GM19372 (cell line): ENCODE measurements around the gene NTF3.

ENCODE experiments used
- ATAC-seq: cut with Tn5 transposase; IDR thresholded peaks from one replicate; pipeline ENCODE4 v1.9.1; 2021; ENCODE audit warnings: mild to moderate bottlenecking, low read depth, moderate library complexity; ENCODE audit not compliant: unreplicated experiment

The NTF3 gene

DNA sequence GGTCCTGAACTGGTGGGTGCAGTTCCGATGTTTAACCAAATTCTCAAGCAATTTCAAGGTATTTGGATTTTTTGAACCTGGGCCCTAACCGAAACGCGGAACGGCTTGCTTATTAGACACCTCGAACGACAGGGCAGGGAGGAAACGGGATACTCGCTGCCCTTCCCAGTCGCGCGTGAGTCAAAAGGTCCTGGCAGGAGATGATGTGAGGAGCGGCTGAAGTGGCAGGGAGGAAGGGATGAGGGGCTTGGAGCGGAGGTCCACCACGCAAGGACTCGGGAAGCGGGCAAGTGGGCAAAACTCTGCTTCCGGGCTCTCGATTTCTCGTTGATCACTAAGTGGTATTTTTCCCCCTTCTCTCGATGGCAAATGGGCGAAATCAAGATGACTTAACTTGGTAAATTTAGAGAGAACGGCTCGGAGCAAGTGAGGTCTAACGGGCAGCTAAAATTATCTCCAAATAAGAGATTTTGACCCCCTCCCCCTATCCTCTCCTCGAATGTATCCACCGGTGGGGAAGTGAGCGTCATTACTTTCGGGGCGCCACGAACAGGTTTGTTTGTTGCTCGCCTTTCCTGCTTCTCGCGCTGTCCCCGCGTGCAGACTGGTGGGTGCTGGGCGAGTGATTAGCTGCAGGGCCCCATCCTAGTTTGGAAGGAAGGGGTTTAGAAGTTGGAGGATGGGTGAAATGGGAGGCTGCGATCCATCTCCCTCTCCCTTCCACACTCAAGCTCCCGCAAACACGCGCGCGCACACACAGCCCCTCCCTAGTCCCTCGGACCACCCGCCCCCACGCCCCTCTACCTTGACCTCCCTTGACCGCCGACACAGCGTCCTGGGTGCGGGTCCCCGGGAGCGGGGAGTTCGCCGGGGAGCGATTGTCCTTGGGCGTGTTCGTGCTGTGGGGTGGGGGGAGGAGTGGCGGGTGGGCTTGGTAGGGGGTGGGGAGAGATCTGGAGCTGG lies 986 bp upstream of the NTF3 start:
- ATAC-seq, result no peak

DNA sequence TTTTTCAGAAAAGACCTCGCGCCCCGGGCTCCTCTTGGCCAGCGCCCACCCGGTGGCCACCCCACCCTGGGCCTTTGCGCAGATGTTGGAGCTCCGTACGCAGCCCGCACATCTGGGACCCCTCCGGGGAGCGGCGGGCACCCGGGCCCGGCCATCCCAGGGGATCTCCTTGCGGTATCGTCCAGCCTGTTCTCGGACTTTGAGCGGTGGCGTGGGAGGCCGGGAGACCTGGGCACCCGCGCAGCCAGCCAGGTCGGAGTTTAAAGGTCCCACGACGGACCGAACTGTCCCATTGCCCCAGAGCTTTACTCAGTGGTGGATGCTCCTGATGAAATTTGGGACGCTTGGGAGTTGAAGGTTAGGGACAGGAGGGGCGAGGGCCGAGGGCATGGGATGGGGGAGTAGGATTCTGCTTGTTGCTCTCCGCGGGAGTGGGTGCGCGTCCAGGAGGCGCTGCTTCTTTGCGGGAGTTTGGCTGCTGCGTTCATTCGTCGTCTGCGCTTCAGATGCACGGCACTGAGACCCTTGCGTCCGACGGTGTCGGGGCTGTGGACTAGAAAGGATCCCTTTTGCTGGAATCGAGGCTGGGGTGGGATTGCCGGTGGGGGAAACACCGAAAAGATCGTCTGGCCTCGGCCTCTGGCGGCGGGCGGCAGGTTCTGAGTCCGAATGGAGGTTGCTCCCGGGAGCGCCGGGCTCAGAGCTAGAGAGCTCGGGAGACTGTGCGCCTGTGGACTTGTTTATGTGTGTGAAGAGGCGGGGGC lies 1.4 kb downstream of the NTF3 start:
- no peak for ATAC-seq

DNA sequence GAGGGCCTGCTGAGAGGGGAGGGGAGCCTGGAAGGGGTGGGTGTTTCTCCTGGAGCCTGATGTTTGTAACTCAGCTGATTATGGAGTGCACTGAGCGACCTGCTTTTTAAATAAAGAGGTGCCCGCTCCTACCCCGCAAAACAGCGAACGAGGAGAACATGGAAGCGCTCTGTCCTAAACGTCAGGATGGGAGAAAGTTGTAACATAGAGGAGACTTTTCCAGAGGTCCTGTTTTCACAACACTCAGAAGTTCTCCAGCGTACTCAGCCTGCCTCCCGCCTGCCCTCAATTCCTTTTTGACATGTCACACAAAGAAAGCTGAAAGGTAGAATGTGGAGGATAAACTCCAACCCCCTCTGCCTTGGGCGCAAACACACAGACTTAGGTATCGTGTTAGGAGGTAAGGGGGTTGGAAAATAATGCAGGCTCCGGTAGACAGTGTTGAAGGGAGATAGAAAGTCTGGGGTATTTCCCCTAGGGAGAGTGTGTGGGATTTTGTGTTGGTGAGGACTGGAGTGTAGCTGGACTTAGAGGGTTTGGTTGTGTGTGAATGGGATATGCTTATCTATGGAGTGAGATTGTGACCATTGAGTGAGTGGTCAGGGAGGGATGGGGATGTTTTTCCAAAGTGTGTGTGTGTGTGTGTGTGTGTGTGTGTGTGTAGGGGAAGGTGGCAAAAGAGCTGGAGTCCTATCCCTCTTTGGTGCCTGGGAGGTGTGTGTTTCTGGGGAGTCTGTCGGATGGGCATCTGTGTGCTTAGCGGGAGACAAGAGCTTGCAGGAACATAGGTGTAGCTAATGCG lies 2.1 kb downstream of the NTF3 start:
- no peak for ATAC-seq

DNA sequence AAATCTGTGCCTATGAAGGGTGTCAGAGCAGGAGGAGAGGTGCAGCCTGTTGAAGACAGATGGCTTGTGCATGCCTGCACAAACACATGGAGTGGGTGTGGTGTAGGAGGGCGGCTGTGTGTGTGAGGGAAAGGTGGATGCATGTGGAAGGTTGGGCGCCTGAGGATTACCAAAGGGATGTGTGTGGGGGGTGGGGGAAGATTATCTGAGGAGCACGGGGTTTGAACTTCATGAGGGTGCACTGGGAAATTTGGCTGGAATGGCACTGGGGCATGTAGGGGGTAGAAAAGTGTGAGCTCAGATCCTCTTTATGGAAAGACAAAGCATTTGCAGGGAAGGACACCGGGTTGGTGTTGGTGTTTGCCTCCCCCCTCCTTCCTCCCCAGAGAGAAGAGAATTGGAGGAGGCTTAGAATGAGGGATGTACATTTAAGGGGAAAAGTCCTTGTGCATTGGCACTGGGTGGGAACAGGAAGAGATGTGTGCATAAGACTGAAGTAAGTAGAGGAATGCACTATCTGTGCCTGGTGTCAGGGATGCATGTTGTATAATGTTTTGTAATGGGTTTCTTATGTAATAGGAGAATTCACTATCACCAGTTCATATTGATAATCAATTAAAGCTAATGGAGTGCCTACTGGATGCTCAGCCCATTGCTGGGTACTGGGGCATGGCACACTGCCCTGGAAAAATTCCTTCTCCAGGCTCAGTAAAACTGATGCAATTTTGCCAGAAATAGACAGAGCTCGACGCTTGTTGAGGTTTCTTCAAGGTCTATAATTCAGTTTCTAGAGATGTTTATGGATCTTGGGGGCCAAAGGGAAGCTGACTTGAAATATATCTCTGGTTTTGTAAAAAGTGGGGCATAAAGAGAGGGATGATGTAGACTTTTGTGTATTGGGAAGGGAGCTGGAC lies 3.0 kb downstream of the NTF3 start:
- ATAC-seq, result no peak

DNA sequence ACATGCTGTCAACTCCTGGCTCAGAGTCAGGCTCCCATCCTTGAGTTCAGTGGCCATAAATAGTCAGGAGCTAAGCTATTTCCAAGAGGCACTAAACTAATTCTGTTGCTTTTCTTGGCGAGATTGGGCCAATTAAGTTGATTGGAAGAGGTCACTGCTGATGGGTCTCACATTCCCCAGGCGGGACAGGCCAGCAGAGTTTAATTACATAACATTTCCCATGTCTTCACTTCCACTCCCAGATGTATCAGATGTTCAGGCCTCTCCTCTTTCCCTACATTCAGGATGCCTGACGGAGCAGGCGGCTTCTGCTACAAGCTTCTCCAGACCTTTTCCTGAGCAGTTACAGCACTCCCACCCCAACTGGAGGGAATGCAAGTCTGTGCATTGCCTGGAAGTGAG lies 5.3 kb downstream of the NTF3 start:
- no peak for ATAC-seq

DNA sequence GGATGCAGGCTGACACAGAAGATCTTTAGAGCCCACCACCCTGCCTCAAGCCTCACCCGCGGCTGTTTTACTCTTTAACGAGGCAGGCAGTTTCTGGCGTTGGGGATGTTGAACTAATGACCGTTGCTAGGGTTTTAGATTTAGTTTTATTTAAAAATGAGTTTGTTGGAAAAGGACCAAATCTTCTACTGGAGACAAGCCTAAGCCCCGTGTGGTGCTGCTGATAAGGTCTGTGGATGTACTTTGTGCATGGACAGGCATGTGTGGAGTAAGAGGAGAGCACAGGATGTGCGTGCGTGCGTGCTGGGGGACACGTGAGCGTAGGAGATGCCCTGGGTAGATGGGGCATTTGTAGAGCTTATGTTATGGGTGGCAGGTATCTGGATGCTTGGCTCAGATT lies 5.7 kb downstream of the NTF3 start:
- ATAC-seq, result no peak

DNA sequence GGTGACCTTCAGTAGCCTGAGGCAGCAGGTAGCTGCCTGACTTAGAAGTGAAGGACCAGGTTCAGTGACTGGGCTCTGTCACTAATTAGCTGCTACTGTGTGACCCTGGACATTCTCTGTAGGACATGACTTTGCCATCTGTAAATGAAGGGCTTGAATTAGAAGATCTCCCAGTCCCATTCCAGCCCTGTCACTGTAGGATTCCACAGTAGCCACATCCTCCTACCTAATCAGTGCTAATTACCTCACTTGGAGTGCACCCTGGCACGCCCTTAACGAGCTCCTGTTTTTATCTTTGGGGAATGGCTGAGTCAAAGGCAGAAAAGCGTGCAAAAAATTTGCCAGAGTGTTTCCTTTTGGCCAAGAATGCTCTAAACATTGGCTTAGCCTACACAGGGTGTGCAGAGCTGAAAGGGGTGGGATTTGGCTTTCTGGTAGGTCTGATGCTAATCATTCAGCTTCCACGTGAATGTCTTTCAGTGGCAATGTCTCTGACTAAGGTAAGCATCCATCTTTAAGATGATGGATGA lies 6.8 kb downstream of the NTF3 start:
- ATAC-seq, result no peak

DNA sequence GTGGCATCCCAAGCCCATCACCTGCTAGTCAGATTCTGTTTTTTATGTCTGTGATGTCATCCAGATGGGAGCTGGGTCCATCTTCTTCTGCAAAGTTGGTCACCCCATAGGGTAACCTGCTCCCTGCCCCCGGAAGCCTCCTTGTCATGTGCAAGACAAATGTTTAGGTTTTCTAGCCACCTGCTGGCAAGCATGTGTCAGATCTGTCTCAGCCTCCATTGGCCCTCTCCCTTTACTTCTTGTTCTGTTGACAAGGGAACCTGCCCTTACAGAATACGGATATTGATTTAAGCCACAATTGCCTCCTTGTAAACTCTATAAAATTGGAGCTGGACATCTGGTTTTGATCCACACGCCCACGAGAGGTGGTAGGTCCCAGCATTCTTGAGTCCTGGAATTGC lies 7.5 kb downstream of the NTF3 start:
- ATAC-seq, result no peak

DNA sequence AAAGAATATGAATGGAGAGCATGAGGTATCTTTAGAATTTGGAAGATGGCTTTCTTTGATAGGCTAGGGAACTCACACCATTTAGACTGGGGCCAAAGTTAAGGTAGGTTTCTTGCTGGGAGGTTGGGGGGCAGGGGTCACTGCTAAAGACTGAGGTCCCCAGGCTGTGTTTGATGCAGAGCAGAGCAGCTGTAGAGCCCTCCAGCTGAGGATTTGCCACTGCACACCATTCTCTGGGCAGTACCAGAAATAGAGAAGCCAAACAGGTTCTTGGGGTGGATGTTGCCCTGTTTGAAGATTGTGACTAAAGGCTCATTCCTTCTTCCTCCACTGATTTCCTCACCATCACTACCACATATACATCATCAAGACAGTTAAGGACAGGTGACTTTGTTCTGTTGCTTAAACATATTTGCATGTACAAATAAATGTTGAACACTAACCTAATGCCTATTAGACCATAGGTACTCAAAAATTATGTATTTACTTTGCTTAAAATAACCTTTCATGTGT lies 7.9 kb downstream of the NTF3 start:
- ATAC-seq, result no peak

DNA sequence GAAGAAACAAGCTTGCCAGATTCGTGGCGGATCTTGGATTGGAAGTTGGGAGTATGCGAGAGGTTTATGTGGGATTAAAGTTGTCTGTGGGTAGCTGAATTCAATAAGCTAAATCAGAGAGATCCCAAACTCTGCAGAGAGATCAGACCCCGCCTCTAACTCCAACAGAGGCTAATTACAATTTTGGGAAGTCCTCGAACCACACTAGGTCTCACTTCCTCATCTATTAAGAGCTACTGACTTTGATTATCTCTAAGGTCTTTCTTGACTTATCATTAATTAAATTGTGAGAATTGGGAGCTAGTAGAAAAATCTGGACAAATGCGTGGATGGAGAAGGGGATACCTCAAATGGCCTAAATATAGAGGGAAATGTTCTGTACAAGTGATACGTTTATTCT lies 9.1 kb downstream of the NTF3 start:
- no peak for ATAC-seq

DNA sequence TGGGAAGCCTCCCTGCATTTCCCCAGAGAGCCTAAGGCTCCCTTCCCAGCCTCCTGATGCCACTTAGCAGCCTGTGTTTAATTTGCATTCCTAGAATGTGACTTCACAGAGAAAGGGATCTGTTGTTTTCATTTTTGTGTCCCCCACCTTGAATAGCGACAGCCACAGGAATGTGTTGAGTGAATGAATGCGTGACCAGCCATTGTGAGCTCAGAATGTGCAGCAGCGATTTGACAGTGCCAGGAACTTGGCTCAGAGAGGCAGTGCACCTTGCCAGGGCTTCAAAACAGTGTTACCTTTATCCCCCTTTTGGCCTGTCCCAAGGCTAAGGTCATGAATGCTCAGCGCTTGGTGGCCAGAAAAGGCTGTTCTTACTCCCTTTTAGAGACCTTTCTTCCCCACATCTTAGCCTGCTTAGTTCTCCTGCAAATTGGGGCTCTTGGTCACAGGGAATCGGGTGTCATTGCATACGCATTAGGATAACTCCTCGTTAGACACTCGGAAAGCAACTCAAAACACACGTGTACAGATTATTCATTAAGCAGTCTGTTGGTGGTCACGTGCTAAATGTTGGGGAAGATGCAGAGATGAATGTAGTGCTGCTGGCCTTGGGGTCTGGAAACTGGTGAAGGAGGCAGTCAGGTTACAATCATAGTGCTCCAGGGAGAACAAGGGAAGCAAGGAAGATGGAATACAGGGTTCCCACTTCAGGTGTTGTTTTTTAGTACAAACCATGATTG lies 9.8 kb downstream of the NTF3 start:
- ATAC-seq, result no peak

DNA sequence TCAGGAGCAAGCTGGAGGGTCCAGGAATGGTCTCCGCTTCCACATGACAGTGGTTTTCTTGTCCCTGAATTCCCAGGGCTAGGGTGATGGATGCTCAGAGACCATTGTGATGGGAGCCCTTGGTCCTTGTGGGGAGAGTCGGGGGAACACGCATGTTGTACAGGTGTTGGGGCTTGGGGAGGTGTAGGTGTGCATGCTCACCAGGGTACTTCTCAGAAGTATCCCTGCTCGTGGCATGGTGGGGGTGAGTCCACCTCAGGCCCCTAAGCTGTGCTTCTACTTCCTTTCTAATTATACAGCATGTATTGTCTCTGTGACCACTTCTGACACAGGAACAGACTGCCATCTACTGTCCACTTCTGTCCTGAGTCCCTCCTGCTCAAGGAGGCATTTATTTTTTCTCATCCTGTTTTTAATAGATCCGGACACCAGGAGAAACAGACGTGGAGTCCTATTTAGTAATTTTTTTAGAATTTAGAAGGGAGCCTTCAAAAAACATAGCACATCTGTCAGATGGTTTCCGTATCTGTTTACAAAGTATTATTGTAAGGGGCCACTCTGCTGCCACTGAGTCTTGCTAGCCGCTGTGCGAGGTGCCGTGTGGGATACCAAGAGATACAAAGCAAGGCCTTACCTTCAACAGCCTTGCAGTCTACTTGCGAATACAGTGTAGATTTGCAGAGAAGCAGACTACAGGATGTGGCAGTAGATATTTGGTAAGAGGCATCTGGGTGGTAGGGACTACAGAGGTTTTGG lies 10.5 kb downstream of the NTF3 start:
- no peak for ATAC-seq

DNA sequence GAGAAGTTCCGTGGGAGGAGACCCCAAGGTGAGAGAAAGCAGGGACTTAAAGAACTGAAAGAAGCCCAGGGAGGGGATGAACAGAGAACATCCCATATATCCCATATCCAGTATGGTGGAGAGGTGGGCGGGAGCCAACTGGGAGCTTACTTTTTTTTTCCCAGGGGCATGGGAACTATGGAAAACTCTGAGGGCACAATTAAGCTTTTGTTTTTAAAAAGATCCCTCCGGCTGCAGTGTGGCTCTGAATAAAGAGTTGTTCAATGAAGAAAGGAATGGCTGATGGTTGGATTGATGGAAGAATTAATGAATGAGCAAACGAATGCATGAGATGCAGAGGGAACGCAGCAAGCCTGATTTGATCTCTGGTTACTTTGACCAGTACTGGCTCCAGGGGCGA lies 12.6 kb downstream of the NTF3 start:
- ATAC-seq, result no peak

DNA sequence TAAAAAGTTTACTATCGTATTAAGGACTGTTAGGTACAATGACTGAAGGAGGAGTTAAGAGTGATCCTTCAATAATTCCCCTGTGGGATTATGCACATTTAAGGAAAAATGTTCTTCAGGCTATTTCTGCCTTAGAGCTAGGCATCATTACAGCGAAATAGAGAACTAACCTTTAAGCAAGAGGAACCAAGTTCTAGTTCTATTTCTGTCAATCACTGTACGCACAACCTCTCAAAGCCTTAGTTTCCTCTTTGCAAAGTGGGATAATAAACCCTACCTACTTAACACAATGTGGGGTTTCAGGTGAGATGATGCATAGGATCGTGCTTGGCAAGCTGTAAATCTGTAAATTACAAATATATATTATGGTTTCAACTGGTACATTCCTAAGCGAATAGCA lies 15.4 kb downstream of the NTF3 start:
- ATAC-seq, result no peak

DNA sequence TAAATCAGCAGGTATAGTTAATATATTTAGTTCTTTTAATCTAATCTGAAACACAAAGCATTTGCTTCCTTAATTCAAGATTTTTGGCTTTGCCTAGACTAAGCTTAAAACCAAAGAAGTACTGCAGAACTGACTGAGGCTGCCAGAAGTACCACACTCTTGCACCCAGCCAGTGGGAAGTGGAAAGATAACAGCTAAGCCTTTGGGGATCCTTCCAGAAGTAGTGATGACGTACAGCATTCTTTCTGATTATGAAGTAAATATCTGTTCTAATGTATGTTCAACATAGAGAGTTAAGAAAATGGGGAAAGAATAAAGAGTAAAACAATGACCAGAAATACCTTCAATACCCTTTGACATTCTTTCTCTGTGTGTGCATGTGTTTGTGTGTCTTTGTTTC lies 19.3 kb downstream of the NTF3 start:
- no peak for ATAC-seq

DNA sequence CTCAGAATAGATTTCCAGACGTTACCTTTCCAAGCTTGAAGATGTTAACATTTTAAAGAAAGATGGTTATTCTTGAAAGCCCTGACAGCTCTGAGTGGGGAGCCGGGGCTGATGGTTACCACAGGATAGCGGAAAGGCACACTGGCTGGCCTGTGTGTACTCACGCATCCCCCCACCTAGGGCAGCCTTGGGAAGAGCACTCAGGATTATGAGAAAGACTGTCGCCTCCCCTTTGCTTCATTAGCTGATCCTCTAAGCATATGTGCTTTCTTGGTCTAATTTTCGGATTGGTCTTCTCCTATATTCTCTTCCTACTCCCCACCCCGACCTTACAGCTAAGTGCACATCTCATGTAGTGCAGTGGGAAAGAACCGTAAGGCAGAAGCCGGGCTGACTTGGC lies 20.7 kb downstream of the NTF3 start:
- no peak for ATAC-seq

DNA sequence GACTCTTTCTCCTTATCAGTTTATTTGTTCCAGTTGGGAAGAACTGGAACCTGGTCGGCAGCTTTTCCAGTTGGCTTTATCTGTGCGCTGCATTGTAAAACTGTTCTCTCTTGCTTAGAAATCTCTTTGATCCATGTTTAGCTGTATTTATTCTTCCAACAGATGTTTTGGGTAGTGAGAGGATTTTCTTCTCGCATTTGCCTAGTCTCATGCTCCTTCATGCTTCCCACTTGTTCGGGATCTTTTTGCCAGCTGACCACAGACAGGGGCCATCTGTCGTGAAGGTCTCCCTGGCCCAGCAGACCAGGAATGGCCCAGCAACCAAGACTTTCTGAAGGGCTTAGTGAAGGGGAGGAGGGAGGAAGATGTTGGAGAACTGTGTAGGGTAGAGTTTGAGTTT lies 21.6 kb downstream of the NTF3 start:
- ATAC-seq, result no peak

DNA sequence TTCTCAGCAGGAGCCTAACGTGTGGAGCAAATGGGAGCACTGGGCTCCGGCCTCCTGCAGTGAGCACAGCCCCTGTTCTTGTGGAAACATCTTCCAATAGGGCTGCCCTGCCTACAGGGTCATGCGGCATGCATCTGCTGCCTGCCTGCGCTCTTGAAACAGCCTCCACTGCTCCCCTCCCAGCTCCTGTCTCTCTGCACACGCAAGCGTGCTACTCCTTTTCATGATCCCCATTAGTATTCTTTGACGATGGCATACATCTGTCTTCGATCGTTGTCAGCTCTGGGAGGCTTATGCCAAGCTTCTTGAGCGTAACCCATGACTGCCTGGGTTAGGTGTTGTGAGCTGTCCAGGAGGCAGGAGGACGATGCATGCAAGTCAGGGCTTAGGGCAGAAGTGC lies 23.1 kb downstream of the NTF3 start:
- ATAC-seq, result no peak
